A549 (cell line): ENCODE measurements around the gene MAEL. TPM values are rescaled to one million over a fixed set of nuclear protein-coding genes. Genes with fewer than 3 reads are reported as not detected.

Source experiments
- ATAC-seq, 2 experiments: fragments of 200-7000 bp in 1 of 2; fragments of >200 bp in 1 of 2; cut with Nextera tagmentation in 1 of 2; cut with Tn5 transposase in 1 of 2; 3 replicates each; pipeline versions ENCODE4 v1.8.0 to v1.9.1; 2018 to 2020; ENCODE audit warnings: mild to moderate bottlenecking in 1 of 2, moderate library complexity in 1 of 2
- CTCF ChIA-PET: fragments of 300-600 bp; sonication (Branson Sonifier 250); formaldehyde crosslinking; extraction: SDS; loops from one replicate; lab custom pipeline; 2021; ENCODE audit warnings: antibody characterized with exemption, inconsistent platforms; lab: Yijun Ruan, JAX
- POLR2A ChIA-PET: fragments of 350-600 bp; formaldehyde crosslinking; extraction: SDS; loops from one replicate; lab custom pipeline; 2021; ENCODE audit warnings: antibody characterized with exemption, inconsistent platforms; lab: Yijun Ruan, JAX
- DNase-seq, 2 experiments: peaks; one replicate each; pipeline versions ENCODE4 v3.0.0 to v3.0.0-alpha.2; 2011 to 2016; ENCODE audit warnings: low read depth in 1 of 2, low spot score in 1 of 2
- FAIRE-seq: peaks from 2 replicates; lab custom pipeline; 2011; peaks lifted over from hg19 to GRCh38; lab: Jason Lieb, UNC
- H3K27ac ChIP-seq, 2 experiments: fragments of >200 bp; sonication (Bioruptor Twin); formaldehyde crosslinking; 3 replicates each; pipeline ENCODE4 v1.5.1; 2016 to 2017
- H3K4me1 ChIP-seq: fragments of >200 bp; sonication (Bioruptor Twin); formaldehyde crosslinking; 3 replicates; pipeline ENCODE4 v1.6.1; 2016
- H3K4me2 ChIP-seq: fragments of >200 bp; sonication (Bioruptor Twin); formaldehyde crosslinking; 3 replicates; pipeline ENCODE4 v1.6.1; 2016
- H3K4me3 ChIP-seq: fragments of >200 bp; sonication (Bioruptor Twin); formaldehyde crosslinking; 3 replicates; pipeline ENCODE4 v1.5.1; 2016
- H3K9me3 ChIP-seq: fragments of >200 bp; sonication (Bioruptor Twin); formaldehyde crosslinking; 3 replicates; pipeline ENCODE4 v1.6.1; 2016
- CBX8 ChIP-seq: fragments of 200-600 bp; sonication (generic); IDR thresholded peaks from 2 replicates; pipeline ENCODE4 v1.6.1; 2016
- EHF ChIP-seq: fragments of 250-450 bp; sonication (Bioruptor Pico); IDR thresholded peaks from 2 replicates; pipeline ENCODE4 v1.5.0; 2020; ENCODE audit warnings: mild to moderate bottlenecking
- PHF8 ChIP-seq: fragments of 200-600 bp; sonication (generic); IDR thresholded peaks from 2 replicates; pipeline ENCODE4 v1.6.1; 2016; ENCODE audit warnings: low read depth, mild to moderate bottlenecking, antibody characterized with exemption, moderate library complexity, borderline replicate concordance
- RNF2 ChIP-seq: fragments of 200-600 bp; sonication (generic); IDR thresholded peaks from 2 replicates; pipeline ENCODE4 v1.6.1; 2016; ENCODE audit warnings: low read depth, mild to moderate bottlenecking, antibody characterized with exemption, moderate library complexity, borderline replicate concordance
- SREBF2 ChIP-seq: fragments of 450-650 bp; IDR thresholded peaks from 2 replicates; pipeline ENCODE4 v1.6.1; 2014; ENCODE audit warnings: mild to moderate bottlenecking, moderate library complexity
- TFCP2L1 ChIP-seq: fragments of 250-450 bp; sonication (Bioruptor Pico); IDR thresholded peaks from 2 replicates; pipeline ENCODE4 v1.5.0; 2021; ENCODE audit warnings: mild to moderate bottlenecking
- ZC3H11A ChIP-seq: fragments of 450-650 bp; IDR thresholded peaks from 2 replicates; pipeline ENCODE4 v1.6.1; 2014; ENCODE audit warnings: antibody characterized with exemption, mild to moderate bottlenecking
- WGBS: methylation state at CpG from one replicate; pipeline ENCODE4 v1.1.6; 2017; ENCODE audit errors: missing lambda C conversion rate; 5-methylcytosine and 5-hydroxymethylcytosine counted together
- polyA plus RNA-seq, 4 experiments: library from polyadenylated mRNA; depleted of rRNA in 3 of 4; stranded (reverse); fragments of >200 nt; fragmentation: RNase III in 1 of 4; extraction: RNeasy Plus Mini Kit Qiagen cat#74134 plus additional on column Dnase treatment in 1 of 4; gene quantifications; 2 replicates in 3 of 4; 3 replicates in 1 of 4; pipeline ENCODE4 v1.2.3, GENCODE V29; 2011 to 2017
- TF ChIP-seq, protein P1 (sequence below): IDR thresholded peaks from 2 replicates; pipeline ENCODE4 v1.6.1; 2012; ENCODE audit warnings: low read depth, borderline replicate concordance
- TF ChIP-seq, protein P2 (sequence below): IDR thresholded peaks from 2 replicates; pipeline ENCODE4 v1.6.1; 2012
- TF ChIP-seq, protein P3 (sequence below): fragments of >200 bp; sonication (Bioruptor Twin); formaldehyde crosslinking; IDR thresholded peaks from 3 replicates; pipeline ENCODE4 v1.5.1; 2016
- TF ChIP-seq, protein P4 (sequence below): IDR thresholded peaks from 2 replicates; pipeline ENCODE4 v1.6.1; 2012
- TF ChIP-seq, protein P5 (sequence below): fragments of 450-650 bp; IDR thresholded peaks from 2 replicates; pipeline ENCODE4 v1.6.1; 2014; ENCODE audit warnings: antibody characterized with exemption

MAEL gene
- polyA plus RNA-seq, 2 of the 4 experiments (the other 2 are of a cell fraction), result not detected

DNA sequence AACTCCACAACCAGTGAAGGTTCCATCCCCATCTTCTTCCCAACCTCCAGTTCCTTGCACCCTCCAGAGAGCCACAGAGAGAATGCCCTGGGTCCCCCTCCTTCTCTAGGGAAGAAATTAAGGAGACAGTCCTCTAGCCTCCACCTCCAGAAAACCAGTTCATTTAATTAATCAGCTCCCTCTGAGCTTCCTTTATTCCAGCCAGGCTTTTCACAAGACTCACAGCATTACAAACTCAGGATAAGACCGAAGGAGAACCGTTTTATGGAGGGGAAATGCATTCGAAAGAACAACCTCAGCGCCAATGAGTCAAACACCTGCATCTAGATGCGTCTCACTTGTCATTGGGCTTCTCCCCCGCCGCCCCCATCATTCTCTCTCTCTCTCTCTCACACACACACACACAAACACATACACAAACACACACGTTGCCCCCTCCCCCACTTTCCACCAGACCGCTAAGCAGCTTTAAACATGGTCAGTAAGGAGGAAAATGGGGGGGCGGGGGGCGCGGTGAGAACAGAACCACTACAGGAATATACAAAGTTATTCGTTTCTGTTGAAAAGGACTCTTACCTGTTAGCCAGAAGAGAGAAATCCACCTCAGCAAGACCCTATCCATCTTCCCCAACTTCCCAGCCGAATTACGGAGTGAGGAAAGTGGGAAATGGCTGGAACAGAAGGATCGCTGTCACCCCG, 14.3 kb upstream of the MAEL start:
- Histone ChIP-seq H3K9me3 (no peaks in the 10 kb centered on the region), H3K4me3 (peak overlapping the region; percentile 57), H3K4me1 (peaks cover 3% of the 10 kb centered on the region; the same call in 1 of the 3 replicates), H3K4me2 (peak overlapping the region; percentile 94), H3K27ac (peak overlapping the region in 1 of 2 experiments; percentile 73; a peak in 2 of 6 replicates)
- FAIRE-seq (no peak), DNase-seq (no peak), ATAC-seq (no peak; a peak in 1 of 6 replicates)
- CTCF ChIA-PET, result interaction anchor here (0.8 to 1.1 kb wide), 4 partner anchors 64 to 413 kb away, joined by 3 to 5 read pairs (median 4); no protein-coding TSS in a partner anchor
- WGBS, result 7% methylated on average over 17 of the region's 17 CpGs
- POLR2A ChIA-PET, result no interaction called here
- TF ChIP-seq SREBF2, result no peak
- TF ChIP-seq, protein P1, sequence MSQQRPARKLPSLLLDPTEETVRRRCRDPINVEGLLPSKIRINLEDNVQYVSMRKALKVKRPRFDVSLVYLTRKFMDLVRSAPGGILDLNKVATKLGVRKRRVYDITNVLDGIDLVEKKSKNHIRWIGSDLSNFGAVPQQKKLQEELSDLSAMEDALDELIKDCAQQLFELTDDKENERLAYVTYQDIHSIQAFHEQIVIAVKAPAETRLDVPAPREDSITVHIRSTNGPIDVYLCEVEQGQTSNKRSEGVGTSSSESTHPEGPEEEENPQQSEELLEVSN, result no peak
- TF ChIP-seq ZC3H11A, result no peak
- TF ChIP-seq CBX8, result 0 out of 2 replicates have a peak, but pooled peaks have one; percentile 18
- TF ChIP-seq TFCP2L1, result no peak
- TF ChIP-seq PHF8, result no peak

DNA sequence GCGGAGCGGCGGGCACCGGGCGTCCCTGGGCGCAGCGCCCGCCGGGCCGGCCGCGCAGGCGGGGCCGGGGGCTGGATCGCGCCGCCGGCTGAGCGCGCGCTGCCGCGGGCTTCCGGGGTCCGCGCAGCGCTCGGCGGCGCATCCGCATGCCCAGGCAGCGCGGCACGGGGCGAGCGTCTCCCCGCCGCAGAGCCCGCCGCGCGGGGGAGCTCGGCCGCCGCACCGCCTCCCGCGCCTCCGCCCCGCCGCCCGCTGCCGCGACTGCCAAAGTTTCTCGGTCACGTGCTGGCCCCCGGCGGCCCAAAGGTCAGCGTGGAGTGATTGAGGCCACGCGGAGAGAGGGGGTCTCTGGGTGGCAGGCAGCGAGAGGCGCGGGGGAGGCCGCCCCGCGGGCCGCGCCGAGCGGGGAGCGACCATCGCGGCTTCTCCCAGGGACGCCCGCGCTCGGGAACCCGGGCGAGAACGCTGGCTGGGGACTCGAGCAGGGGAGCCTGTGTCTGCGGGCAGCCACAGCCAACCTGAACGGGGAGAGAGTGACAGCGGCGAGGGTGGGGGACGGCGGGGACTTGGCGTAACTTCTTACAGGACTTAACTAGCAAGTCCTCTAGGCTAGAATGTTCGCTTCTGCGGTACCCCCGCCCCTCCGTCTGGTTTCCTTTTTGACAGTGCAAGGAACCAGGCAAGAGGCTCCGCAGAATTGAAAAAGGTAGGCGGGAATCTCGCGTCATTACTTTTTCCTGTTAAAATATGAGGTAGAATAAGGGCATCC, 13.5 kb upstream of the MAEL start, which contains the start of gene ILDR2:
TSS of gene ILDR2 (minus strand) at position 180 of the 769 bp plus-strand sequence. CDS start 272 bp downstream, outside the sequence.
- TF ChIP-seq, protein P2, sequence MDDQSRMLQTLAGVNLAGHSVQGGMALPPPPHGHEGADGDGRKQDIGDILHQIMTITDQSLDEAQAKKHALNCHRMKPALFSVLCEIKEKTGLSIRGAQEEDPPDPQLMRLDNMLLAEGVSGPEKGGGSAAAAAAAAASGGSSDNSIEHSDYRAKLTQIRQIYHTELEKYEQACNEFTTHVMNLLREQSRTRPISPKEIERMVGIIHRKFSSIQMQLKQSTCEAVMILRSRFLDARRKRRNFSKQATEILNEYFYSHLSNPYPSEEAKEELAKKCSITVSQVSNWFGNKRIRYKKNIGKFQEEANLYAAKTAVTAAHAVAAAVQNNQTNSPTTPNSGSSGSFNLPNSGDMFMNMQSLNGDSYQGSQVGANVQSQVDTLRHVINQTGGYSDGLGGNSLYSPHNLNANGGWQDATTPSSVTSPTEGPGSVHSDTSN, result no peak
- TF ChIP-seq, protein P3, sequence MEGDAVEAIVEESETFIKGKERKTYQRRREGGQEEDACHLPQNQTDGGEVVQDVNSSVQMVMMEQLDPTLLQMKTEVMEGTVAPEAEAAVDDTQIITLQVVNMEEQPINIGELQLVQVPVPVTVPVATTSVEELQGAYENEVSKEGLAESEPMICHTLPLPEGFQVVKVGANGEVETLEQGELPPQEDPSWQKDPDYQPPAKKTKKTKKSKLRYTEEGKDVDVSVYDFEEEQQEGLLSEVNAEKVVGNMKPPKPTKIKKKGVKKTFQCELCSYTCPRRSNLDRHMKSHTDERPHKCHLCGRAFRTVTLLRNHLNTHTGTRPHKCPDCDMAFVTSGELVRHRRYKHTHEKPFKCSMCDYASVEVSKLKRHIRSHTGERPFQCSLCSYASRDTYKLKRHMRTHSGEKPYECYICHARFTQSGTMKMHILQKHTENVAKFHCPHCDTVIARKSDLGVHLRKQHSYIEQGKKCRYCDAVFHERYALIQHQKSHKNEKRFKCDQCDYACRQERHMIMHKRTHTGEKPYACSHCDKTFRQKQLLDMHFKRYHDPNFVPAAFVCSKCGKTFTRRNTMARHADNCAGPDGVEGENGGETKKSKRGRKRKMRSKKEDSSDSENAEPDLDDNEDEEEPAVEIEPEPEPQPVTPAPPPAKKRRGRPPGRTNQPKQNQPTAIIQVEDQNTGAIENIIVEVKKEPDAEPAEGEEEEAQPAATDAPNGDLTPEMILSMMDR, result peak; percentile 42; the same call in 2 of the 3 replicates
- TF ChIP-seq, protein P4, sequence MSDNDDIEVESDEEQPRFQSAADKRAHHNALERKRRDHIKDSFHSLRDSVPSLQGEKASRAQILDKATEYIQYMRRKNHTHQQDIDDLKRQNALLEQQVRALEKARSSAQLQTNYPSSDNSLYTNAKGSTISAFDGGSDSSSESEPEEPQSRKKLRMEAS, result peak; percentile 31; the same call in 1 of the 2 replicates
- peak; percentile 54 for TF ChIP-seq RNF2
- Histone ChIP-seq H3K4me1 (peaks cover 3% of the 10 kb centered on the region; the same call in 1 of the 3 replicates), H3K9me3 (no peaks in the 10 kb centered on the region), H3K27ac (peak within 1 kb of the TSS in 1 of 2 experiments; percentile 73; a peak in 3 of 6 replicates), H3K4me2 (peak within 1 kb of the TSS; percentile 94), H3K4me3 (peak within 1 kb of the TSS; percentile 57)
- DNase-seq, result peak; percentile 16 to 28
- ChIA-PET POLR2A (no interaction called here), CTCF (interaction anchor here (1.1 kb wide), 3 partner anchors 65 to 412 kb away, joined by 3 to 5 read pairs (median 4); no protein-coding TSS in a partner anchor)
- WGBS, result 2% methylated on average over 23 of the region's 97 CpGs
- no peak for FAIRE-seq
- ATAC-seq, result peak; percentile 79 to 83

DNA sequence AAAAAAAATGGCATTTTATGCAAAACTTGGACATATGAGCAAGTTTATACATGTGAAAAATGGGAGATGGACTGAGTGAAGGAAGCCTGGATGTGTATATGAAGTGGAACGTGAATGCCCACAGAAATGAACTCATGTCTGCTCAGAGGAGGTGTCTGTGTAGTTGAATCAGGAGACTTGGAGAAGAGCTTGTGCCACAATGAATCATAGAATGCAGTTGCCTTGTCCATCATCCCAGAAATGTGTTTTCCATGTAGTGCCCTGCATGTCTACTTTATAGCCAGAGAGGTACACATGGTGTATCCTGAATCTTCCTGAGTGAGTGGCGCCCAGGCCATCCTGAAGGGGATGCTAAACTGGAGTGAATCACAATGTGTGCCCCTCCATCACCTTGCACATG, 11.1 kb upstream of the MAEL start:
- POLR2A ChIA-PET, result no interaction called here
- FAIRE-seq, result no peak
- Histone ChIP-seq H3K4me1 (peaks cover 3% of the 10 kb centered on the region; the same call in 1 of the 3 replicates), H3K4me2 (no peak overlapping the region), H3K27ac (no peak overlapping the region), H3K4me3 (no peak overlapping the region), H3K9me3 (no peaks in the 10 kb centered on the region)
- ATAC-seq, result no peak
- 0% methylated on average over 2 of the region's 2 CpGs for WGBS
- CTCF ChIA-PET, result interaction anchor here (0.6 to 2.6 kb wide), 3 partner anchors 79 to 87 kb away, joined by 3 to 14 read pairs (median 3); no protein-coding TSS in a partner anchor
- no peak for DNase-seq
- no peak for TF ChIP-seq EHF (CRISPR knock-in tag)
- TF ChIP-seq, protein P5, sequence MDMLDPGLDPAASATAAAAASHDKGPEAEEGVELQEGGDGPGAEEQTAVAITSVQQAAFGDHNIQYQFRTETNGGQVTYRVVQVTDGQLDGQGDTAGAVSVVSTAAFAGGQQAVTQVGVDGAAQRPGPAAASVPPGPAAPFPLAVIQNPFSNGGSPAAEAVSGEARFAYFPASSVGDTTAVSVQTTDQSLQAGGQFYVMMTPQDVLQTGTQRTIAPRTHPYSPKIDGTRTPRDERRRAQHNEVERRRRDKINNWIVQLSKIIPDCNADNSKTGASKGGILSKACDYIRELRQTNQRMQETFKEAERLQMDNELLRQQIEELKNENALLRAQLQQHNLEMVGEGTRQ, result no peak
